Mucosa of descending colon (tissue), 3 donors: ENCODE data around the gene PIN1. TPM values are rescaled to one million over a fixed set of nuclear protein-coding genes. Genes with fewer than 3 reads are reported as not detected.
A peak's percentile ranks its signal among the peaks of the same experiment; 100 is the strongest.

Experiments used
- ATAC-seq: fragments of 200-7000 bp; cut with Tn5 transposase; one replicate; pipeline ENCODE4 v1.9.1; 2020; ENCODE audit warnings: mild to moderate bottlenecking, moderate library complexity
- DNase-seq, 3 donors: peaks; one replicate each; pipeline ENCODE4 v3.0.0-alpha.2; 2020
- H3K36me3 ChIP-seq: fragments of 200-600 bp; one replicate; pipeline ENCODE4 v1.8.0; 2021; ENCODE audit warnings: low read depth, mild to moderate bottlenecking
- H3K4me1 ChIP-seq: fragments of 200-600 bp; one replicate; pipeline ENCODE4 v1.8.0; 2021; ENCODE audit warnings: low read depth, mild to moderate bottlenecking
- H3K4me3 ChIP-seq: fragments of 200-600 bp; one replicate; pipeline ENCODE4 v1.8.0; 2021; ENCODE audit warnings: mild to moderate bottlenecking
- H3K9me3 ChIP-seq: fragments of 200-600 bp; one replicate; pipeline ENCODE4 v1.8.0; 2021; ENCODE audit warnings: mild to moderate bottlenecking
- intact Hi-C, 2 donors: fragments of 100-400 bp; cut with DNase I in 1 of 2; cut with micrococcal nuclease in 1 of 2; formaldehyde crosslinking; loops; one replicate each; pipeline versions ENCODE4 v1.11.0 to v1.11.1; 2022; cut with DNase I, micrococcal nuclease
- total RNA-seq, 3 donors: library from RNA; stranded (reverse); fragmentation: NEBNext Ultra II Directional in 2 of 3; extraction: Animal tissue kit (Norgen Biotek cat#: 25700) in 2 of 3; gene quantifications; one replicate each; pipeline versions ENCODE4 v1.2.1 to v1.2.4, GENCODE V29; 2021 to 2023
- TF ChIP-seq, protein P1 (sequence below): fragments of 200-600 bp; IDR thresholded peaks from one replicate; pipeline ENCODE4 v1.8.0; 2022; ENCODE audit warnings: antibody characterized with exemption, mild to moderate bottlenecking
- donor health status: DM: no; HTN: no; CAD: no; lungs with moderate emphysema.
- donor health status: DM: no; HTN: no; CAD: no.
- donor health status: DM: no; HTN: yes; CAD: no.

PIN1 gene
- total RNA-seq, 3 donors from 2014 or later, result 44.5 to 64.2 (median 52.5) TPM

DNA sequence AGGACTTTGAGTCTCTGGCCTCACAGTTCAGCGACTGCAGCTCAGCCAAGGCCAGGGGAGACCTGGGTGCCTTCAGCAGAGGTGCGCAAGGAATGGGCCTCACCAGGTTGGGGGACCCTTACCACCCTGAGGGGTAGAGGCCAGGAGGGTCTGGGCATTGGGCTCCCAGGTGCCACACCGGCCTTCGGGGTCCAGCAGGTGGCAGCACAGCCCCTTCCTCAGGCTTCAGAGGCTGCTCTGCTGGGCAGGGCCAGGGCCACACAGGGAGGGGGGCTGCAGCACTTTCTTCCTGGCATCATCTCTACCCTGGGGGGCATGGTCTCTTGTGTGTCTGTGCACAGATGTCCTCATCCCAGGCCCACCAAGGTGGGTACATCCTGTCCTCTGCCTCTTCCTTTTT is 12.9 kb downstream of the PIN1 start:
- intact Hi-C loops, result no loop called here
- TF ChIP-seq, protein P1, sequence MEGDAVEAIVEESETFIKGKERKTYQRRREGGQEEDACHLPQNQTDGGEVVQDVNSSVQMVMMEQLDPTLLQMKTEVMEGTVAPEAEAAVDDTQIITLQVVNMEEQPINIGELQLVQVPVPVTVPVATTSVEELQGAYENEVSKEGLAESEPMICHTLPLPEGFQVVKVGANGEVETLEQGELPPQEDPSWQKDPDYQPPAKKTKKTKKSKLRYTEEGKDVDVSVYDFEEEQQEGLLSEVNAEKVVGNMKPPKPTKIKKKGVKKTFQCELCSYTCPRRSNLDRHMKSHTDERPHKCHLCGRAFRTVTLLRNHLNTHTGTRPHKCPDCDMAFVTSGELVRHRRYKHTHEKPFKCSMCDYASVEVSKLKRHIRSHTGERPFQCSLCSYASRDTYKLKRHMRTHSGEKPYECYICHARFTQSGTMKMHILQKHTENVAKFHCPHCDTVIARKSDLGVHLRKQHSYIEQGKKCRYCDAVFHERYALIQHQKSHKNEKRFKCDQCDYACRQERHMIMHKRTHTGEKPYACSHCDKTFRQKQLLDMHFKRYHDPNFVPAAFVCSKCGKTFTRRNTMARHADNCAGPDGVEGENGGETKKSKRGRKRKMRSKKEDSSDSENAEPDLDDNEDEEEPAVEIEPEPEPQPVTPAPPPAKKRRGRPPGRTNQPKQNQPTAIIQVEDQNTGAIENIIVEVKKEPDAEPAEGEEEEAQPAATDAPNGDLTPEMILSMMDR, result no peak
- ATAC-seq (peak; percentile 33), DNase-seq (peak in 1 of 3 donors; percentile 18)
- H3K9me3 ChIP-seq, result peaks cover 4% of the 10 kb centered on the region
- no peak overlapping the region for H3K4me3 ChIP-seq
- H3K4me1 ChIP-seq, result no peaks in the 10 kb centered on the region
- H3K36me3 ChIP-seq, result no peaks in the 10 kb centered on the region

DNA sequence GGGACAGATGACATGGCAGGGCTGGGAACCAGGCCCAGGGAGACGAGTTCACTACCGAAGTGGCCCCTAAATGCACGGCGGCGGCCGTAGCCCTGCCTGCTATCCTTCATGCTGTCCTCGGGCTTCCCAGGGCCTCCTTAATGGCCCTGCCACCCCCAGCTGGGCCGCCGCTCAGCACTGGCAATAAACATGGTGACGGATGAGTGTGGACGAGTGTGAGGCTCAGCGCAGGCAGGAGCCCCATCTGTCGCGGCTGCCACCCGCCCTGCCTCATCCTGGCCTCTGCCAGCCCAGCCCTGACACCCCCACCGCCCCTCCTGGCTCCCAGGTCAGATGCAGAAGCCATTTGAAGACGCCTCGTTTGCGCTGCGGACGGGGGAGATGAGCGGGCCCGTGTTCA is 13.6 kb downstream of the PIN1 start:
- Histone ChIP-seq H3K4me3 (no peak overlapping the region), H3K4me1 (no peaks in the 10 kb centered on the region), H3K9me3 (peaks cover 1% of the 10 kb centered on the region), H3K36me3 (no peaks in the 10 kb centered on the region)
- TF ChIP-seq, protein P1, result no peak
- DNase-seq (no peak), ATAC-seq (no peak)
- intact Hi-C loops, result no loop called here

DNA sequence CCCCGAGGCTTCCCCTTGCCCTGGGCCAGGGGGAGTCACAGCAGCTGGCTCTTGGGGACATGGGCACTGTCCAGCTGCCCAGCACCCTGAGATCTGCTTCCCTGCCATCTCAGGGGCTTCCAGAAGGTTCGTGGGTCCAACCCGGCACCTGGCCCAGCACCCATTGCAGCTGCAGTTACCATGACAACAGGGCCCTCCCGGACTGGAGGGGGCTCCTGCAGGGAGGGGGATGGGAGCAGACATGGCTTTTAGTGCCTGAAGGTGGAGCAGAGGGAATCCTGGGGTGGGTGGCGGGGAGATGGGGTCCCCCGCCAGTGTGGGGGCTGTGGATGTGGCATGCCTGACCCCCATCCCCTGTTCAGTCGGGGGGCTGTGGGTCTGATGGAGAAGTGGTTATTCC is 14.7 kb downstream of the PIN1 start:
- DNase-seq (no peak), ATAC-seq (no peak)
- H3K36me3 ChIP-seq, result no peaks in the 10 kb centered on the region
- intact Hi-C loops, result no loop called here
- no peaks in the 10 kb centered on the region for H3K9me3 ChIP-seq
- TF ChIP-seq, protein P1, result no peak
- no peak overlapping the region for H3K4me3 ChIP-seq
- no peaks in the 10 kb centered on the region for H3K4me1 ChIP-seq

GRCh38 chr19:9850235-9850959 is 15.3 kb downstream of the PIN1 start:
- intact Hi-C loops, result no loop called here

DNA sequence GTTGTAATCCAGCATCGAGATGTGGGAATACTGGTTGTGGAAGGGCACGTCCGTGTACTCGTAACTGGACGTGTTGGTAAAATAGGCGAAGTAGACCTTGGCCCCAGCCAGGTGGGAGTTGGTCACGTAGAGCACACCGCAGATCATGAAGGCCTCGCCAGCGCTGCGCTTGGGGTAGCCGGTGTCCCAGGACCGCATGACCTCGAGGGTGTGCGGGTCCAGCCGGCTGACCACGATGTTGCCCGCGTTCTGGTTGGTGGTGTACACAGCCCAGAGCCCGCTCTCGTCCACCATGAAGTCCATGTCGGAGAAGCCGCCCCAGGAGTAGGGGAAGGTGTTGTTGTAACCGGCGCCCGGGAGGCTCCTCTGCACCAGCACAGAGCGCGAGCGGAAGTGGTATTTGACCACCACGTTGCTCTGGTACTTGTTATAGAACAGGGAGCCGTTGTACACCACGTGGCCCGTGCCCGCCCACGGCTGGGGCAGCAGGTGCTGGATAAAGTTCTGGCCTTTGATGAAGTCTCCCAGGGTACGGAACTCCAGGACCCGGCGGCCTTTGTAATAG is 19.2 kb downstream of the PIN1 start:
- intact Hi-C loops, result no loop called here
- TF ChIP-seq, protein P1, result no peak
- DNase-seq (no peak), ATAC-seq (no peak)
- Histone ChIP-seq H3K4me3 (no peak overlapping the region), H3K9me3 (no peaks in the 10 kb centered on the region), H3K4me1 (no peaks in the 10 kb centered on the region), H3K36me3 (no peaks in the 10 kb centered on the region)

More at GRCh38 chr19:9850235-9850959, 15.3 kb downstream of the PIN1 start:
- Histone ChIP-seq H3K4me1 (no peaks in the 10 kb centered on the region), H3K4me3 (no peak overlapping the region), H3K36me3 (no peaks in the 10 kb centered on the region), H3K9me3 (no peaks in the 10 kb centered on the region)
- no peak for DNase-seq
- TF ChIP-seq, protein P1, result no peak
- ATAC-seq, result no peak
